HepG2 (cell line): ENCODE measurements around the gene TELO2. TPM values are rescaled to one million over a fixed set of nuclear protein-coding genes. Genes with fewer than 3 reads are reported as not detected.

ENCODE experiments used
- ATAC-seq: fragments of 200-7000 bp; cut with Tn5 transposase; 3 replicates; pipeline ENCODE4 v1.9.1; 2020; ENCODE audit warnings: mild to moderate bottlenecking, moderate library complexity
- BruUV-seq: library from RNA; stranded (reverse); fragments of 400-500 nt; replicated peaks from 2 replicates; lab custom pipeline; 2021; lab: Mats Ljungman, UMichigan
- CTCF ChIA-PET: fragments of 300-600 bp; formaldehyde crosslinking; extraction: SDS; loops from one replicate; lab custom pipeline; 2021; ENCODE audit warnings: low total read pairs, inconsistent platforms, low intra/inter-chr PET ratio; lab: Yijun Ruan, JAX
- POLR2A ChIA-PET: fragments of 350-600 bp; sonication (Branson Sonifier 250); formaldehyde crosslinking; loops from one replicate; lab custom pipeline; 2020; ENCODE audit warnings: antibody characterized with exemption, inconsistent platforms; lab: Yijun Ruan, JAX
- DNase-seq: peaks from one replicate; pipeline ENCODE4 v3.0.0-alpha.2; 2015; ENCODE audit warnings: low spot score
- FAIRE-seq: peaks from 3 replicates; lab custom pipeline; 2011; peaks lifted over from hg19 to GRCh38; lab: Jason Lieb, UNC
- H2AFZ ChIP-seq: one replicate; pipeline ENCODE4 v1.6.1; 2011; ENCODE audit warnings: low read length, inconsistent platforms
- H3K27ac ChIP-seq: fragments of 300-600 bp; 3 replicates; pipeline ENCODE4 v1.8.0; 2011; ENCODE audit warnings: mixed run types, mild to moderate bottlenecking, mixed read lengths, low read length, inconsistent platforms; ENCODE audit not compliant: insufficient read depth; ENCODE audit errors: extremely low read length
- H3K27me3 ChIP-seq, 2 experiments: fragments of 200-600 bp in 1 of 2; 2 replicates in 1 of 2; 3 replicates in 1 of 2; pipeline versions ENCODE4 v1.6.0 to v1.8.0; 2011; ENCODE audit warnings: low read length in 2 of 2, mild to moderate bottlenecking in 2 of 2, moderate library complexity in 2 of 2, inconsistent platforms in 1 of 2; ENCODE audit not compliant: insufficient read depth in 2 of 2, control insufficient read depth in 1 of 2
- H3K36me3 ChIP-seq, 2 experiments: fragments of 200-600 bp in 1 of 2; replicated peaks in 1 of 2; 2 replicates in 1 of 2; 3 replicates in 1 of 2; pipeline versions ENCODE4 v1.5.1 to v1.8.0; 2011; ENCODE audit warnings: low read length in 2 of 2, inconsistent platforms in 1 of 2; ENCODE audit not compliant: insufficient read depth in 2 of 2, control insufficient read depth in 1 of 2
- H3K4me1 ChIP-seq: 2 replicates; pipeline ENCODE4 v1.5.1; 2012; ENCODE audit warnings: low read length, inconsistent platforms; ENCODE audit not compliant: insufficient read depth
- H3K4me2 ChIP-seq: 2 replicates; pipeline ENCODE4 v1.6.0; 2011; ENCODE audit warnings: low read depth, low read length, inconsistent platforms
- H3K4me3 ChIP-seq, 3 experiments: fragments of 200-600 bp in 1 of 3; sonication (generic), shearing (Covaris generic) in 1 of 3; replicated peaks in 1 of 3; 2 replicates each; pipeline ENCODE4 v1.5.1; 2011 to 2016; ENCODE audit warnings: low read length in 3 of 3, inconsistent platforms in 2 of 3, low read depth in 2 of 3, mild to moderate bottlenecking in 2 of 3, control low read depth in 1 of 3, mixed read lengths in 1 of 3; ENCODE audit not compliant: insufficient read depth in 1 of 3
- H3K79me2 ChIP-seq: one replicate; pipeline ENCODE4 v1.6.1; 2011; ENCODE audit warnings: low read length, inconsistent platforms; ENCODE audit not compliant: insufficient read depth
- H3K9ac ChIP-seq: 2 replicates; pipeline ENCODE4 v1.6.0; 2011; ENCODE audit warnings: mild to moderate bottlenecking, low read depth, low read length, inconsistent platforms; ENCODE audit not compliant: insufficient read depth
- H3K9me3 ChIP-seq: 2 replicates; pipeline ENCODE4 v1.5.1; 2012; ENCODE audit warnings: mild to moderate bottlenecking, low read length
- H4K20me1 ChIP-seq: 2 replicates; pipeline ENCODE4 v1.6.0; 2011; ENCODE audit warnings: inconsistent platforms, mild to moderate bottlenecking, low read length, moderate library complexity; ENCODE audit not compliant: insufficient read depth
- CCAR2 ChIP-seq: fragments of 200-400 bp; formaldehyde crosslinking; optimal IDR thresholded peaks from 2 replicates; pipeline ENCODE3; 2018; ENCODE audit warnings: low read depth, mild to moderate bottlenecking, low read length, moderate library complexity
- CREB1 ChIP-seq, 2 experiments: fragments of 450-650 bp in 1 of 2; IDR thresholded peaks; 2 replicates each; pipeline ENCODE4 v1.6.1; 2016 to 2017; ENCODE audit warnings: control low read depth in 1 of 2, mild to moderate bottlenecking in 1 of 2, missing compliant biosample characterization in 1 of 2, missing genetic modification characterization in 1 of 2
- DNMT1 ChIP-seq: sonication (generic); formaldehyde crosslinking; IDR thresholded peaks from 2 replicates; pipeline ENCODE4 v1.5.1; 2020; ENCODE audit warnings: mild to moderate bottlenecking, missing genetic modification reagents
- DPF2 ChIP-seq: sonication (generic); formaldehyde crosslinking; IDR thresholded peaks from 2 replicates; pipeline ENCODE4 v1.4.0; 2020; ENCODE audit warnings: mild to moderate bottlenecking, low read depth, missing genetic modification reagents, borderline replicate concordance
- HOXA3 ChIP-seq: sonication (generic); formaldehyde crosslinking; IDR thresholded peaks from 2 replicates; pipeline ENCODE4 v1.5.0; 2020; ENCODE audit warnings: missing genetic modification reagents
- MTF1 ChIP-seq: sonication (generic); formaldehyde crosslinking; IDR thresholded peaks from 2 replicates; pipeline ENCODE4 v1.5.0; 2020; ENCODE audit warnings: missing genetic modification reagents
- MXD3 ChIP-seq: IDR thresholded peaks from 2 replicates; pipeline ENCODE4 v1.6.1; 2016; ENCODE audit warnings: mild to moderate bottlenecking, missing biosample characterization, missing genetic modification reagents
- NBN ChIP-seq: fragments of 450-650 bp; conservative IDR thresholded peaks from 2 replicates; pipeline ENCODE4 v1.6.1; 2017
- NPAS2 ChIP-seq: sonication (generic); formaldehyde crosslinking; IDR thresholded peaks from 2 replicates; pipeline ENCODE4 v1.8.0; 2022; ENCODE audit warnings: mild to moderate bottlenecking, missing genetic modification reagents, borderline replicate concordance
- PAX8 ChIP-seq: sonication (generic); formaldehyde crosslinking; IDR thresholded peaks from 2 replicates; pipeline ENCODE4 v1.8.0; 2022; ENCODE audit warnings: mild to moderate bottlenecking, missing genetic modification reagents, borderline replicate concordance
- SNAI1 ChIP-seq: sonication (generic); formaldehyde crosslinking; IDR thresholded peaks from 2 replicates; pipeline ENCODE4 v1.5.0; 2020; ENCODE audit warnings: mild to moderate bottlenecking, missing genetic modification reagents, borderline replicate concordance
- U2AF1 ChIP-seq: fragments of 200-400 bp; formaldehyde crosslinking; optimal IDR thresholded peaks from 2 replicates; pipeline ENCODE3; 2017; ENCODE audit warnings: mild to moderate bottlenecking, low read depth, low read length
- ZNF792 ChIP-seq: IDR thresholded peaks from 2 replicates; pipeline ENCODE4 v1.6.1; 2016
- WGBS: methylation state at CpG from one replicate; pipeline ENCODE4 v1.1.6; 2017; ENCODE audit warnings: low lambda C conversion rate; 5-methylcytosine and 5-hydroxymethylcytosine counted together
- in situ Hi-C: cut with HindIII; loops from 2 replicates; pipeline ENCODE4 v1.10.0; 2017; ENCODE audit warnings: low pct_unique_long_range_greater_than_20kb; ENCODE audit not compliant: extremely low pct_ligation_motif_present
- intact Hi-C: fragments of 100-400 bp; cut with micrococcal nuclease; formaldehyde crosslinking; loops from one replicate; pipeline ENCODE4 v1.10.0; 2022; ENCODE audit not compliant: unreplicated experiment
- polyA plus RNA-seq, 8 experiments: library from polyadenylated mRNA; depleted of rRNA in 3 of 8; stranded (reverse) in 7 of 8; unstranded in 1 of 8; fragments of >200 nt; fragmentation: Illumina TruSeq in 4 of 8; extraction: Trizol in 4 of 8; gene quantifications; 2 replicates each; pipeline versions ENCODE4 v1.2.1 to v1.2.3, GENCODE V29; 2011 to 2016; ENCODE audit warnings: low read depth in 4 of 8, missing spikeins in 1 of 8, mixed read lengths in 1 of 8; ENCODE audit not compliant: insufficient read depth in 1 of 8
- total RNA-seq, 5 experiments: library from RNA; depleted of rRNA; stranded (reverse); fragments of >200 nt; fragmentation: Illumina TruSeq; extraction: Trizol; gene quantifications; 2 replicates each; pipeline ENCODE4 v1.2.3, GENCODE V29; 2016; ENCODE audit warnings: low read depth in 1 of 5
- TF ChIP-seq, protein P1 (sequence below): sonication (generic); formaldehyde crosslinking; conservative IDR thresholded peaks from 2 replicates; pipeline ENCODE4 v1.4.0; 2020; ENCODE audit warnings: mild to moderate bottlenecking, missing genetic modification reagents, moderate library complexity
- TF ChIP-seq, protein P2 (sequence below): sonication (generic); formaldehyde crosslinking; IDR thresholded peaks from 2 replicates; pipeline ENCODE4 v1.4.0; 2020; ENCODE audit warnings: missing genetic modification reagents, mild to moderate bottlenecking, borderline replicate concordance
- TF ChIP-seq, protein P3 (sequence below): sonication (generic); formaldehyde crosslinking; IDR thresholded peaks from 2 replicates; pipeline ENCODE4 v1.5.0; 2020; ENCODE audit warnings: missing genetic modification reagents, mild to moderate bottlenecking, borderline replicate concordance

TELO2 gene
- total and polyA plus RNA-seq, 2 of the 13 experiments (the other 11 are each of a cell fraction or from before 2014, with no cell fraction given) = 10.1 to 17.9 TPM

- TF ChIP-seq DPF2 (CRISPR knock-in tag) (no peak), U2AF1 (no peak), NBN (no peak), CCAR2 (no peak), ZNF792 (CRISPR knock-in tag) (no peak), PAX8 (no peak)
- TF ChIP-seq, all 625 proteins: peak for 0
These were observed 27.1 kb upstream of the TELO2 start (continued) for GRCh38 chr16:1466054-1466453.

- intact Hi-C loops = no loop called here
- ChIA-PET POLR2A (no interaction called here), CTCF (no interaction called here)
- Histone ChIP-seq H3K36me3 (peaks cover 0 to 1% of the 10 kb centered on the region in 2 experiments; a peak in 1 of 5 replicates), H3K4me2 (no peak overlapping the region), H3K4me1 (peaks cover 20% of the 10 kb centered on the region; the same call in 1 of the 2 replicates), H3K9me3 (no peaks in the 10 kb centered on the region), H3K79me2 (peaks cover 28% of the 10 kb centered on the region), H2AFZ (no peak overlapping the region), H3K27me3 (no peaks in the 10 kb centered on the region), H3K4me3 (no peak overlapping the region), H3K9ac (no peak overlapping the region), H4K20me1 (no peaks in the 10 kb centered on the region), H3K27ac (no peak overlapping the region)
- in situ Hi-C loops = no loop called here
- FAIRE-seq = no peak
- DNase-seq = no peak
- no peak for ATAC-seq
- no TSS peak for BruUV-seq
- 94% methylated on average over 7 of the region's 14 CpGs for WGBS
- TF ChIP-seq, protein P1, sequence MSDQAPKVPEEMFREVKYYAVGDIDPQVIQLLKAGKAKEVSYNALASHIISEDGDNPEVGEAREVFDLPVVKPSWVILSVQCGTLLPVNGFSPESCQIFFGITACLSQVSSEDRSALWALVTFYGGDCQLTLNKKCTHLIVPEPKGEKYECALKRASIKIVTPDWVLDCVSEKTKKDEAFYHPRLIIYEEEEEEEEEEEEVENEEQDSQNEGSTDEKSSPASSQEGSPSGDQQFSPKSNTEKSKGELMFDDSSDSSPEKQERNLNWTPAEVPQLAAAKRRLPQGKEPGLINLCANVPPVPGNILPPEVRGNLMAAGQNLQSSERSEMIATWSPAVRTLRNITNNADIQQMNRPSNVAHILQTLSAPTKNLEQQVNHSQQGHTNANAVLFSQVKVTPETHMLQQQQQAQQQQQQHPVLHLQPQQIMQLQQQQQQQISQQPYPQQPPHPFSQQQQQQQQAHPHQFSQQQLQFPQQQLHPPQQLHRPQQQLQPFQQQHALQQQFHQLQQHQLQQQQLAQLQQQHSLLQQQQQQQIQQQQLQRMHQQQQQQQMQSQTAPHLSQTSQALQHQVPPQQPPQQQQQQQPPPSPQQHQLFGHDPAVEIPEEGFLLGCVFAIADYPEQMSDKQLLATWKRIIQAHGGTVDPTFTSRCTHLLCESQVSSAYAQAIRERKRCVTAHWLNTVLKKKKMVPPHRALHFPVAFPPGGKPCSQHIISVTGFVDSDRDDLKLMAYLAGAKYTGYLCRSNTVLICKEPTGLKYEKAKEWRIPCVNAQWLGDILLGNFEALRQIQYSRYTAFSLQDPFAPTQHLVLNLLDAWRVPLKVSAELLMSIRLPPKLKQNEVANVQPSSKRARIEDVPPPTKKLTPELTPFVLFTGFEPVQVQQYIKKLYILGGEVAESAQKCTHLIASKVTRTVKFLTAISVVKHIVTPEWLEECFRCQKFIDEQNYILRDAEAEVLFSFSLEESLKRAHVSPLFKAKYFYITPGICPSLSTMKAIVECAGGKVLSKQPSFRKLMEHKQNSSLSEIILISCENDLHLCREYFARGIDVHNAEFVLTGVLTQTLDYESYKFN (CRISPR knock-in tag) = no peak
- TF ChIP-seq CREB1 (IDR thresholded peaks at IDR 0.05) = no peak
- TF ChIP-seq CREB1 (CRISPR knock-in tag; IDR thresholded peaks at IDR 0.05) = no peak
- no peak for TF ChIP-seq SNAI1 (CRISPR knock-in tag)
- TF ChIP-seq, protein P2, sequence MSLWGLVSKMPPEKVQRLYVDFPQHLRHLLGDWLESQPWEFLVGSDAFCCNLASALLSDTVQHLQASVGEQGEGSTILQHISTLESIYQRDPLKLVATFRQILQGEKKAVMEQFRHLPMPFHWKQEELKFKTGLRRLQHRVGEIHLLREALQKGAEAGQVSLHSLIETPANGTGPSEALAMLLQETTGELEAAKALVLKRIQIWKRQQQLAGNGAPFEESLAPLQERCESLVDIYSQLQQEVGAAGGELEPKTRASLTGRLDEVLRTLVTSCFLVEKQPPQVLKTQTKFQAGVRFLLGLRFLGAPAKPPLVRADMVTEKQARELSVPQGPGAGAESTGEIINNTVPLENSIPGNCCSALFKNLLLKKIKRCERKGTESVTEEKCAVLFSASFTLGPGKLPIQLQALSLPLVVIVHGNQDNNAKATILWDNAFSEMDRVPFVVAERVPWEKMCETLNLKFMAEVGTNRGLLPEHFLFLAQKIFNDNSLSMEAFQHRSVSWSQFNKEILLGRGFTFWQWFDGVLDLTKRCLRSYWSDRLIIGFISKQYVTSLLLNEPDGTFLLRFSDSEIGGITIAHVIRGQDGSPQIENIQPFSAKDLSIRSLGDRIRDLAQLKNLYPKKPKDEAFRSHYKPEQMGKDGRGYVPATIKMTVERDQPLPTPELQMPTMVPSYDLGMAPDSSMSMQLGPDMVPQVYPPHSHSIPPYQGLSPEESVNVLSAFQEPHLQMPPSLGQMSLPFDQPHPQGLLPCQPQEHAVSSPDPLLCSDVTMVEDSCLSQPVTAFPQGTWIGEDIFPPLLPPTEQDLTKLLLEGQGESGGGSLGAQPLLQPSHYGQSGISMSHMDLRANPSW (CRISPR knock-in tag) = no peak
- TF ChIP-seq MXD3 (CRISPR knock-in tag) = no peak
- no peak for TF ChIP-seq MTF1 (CRISPR knock-in tag)
- TF ChIP-seq HOXA3 = no peak
- TF ChIP-seq, protein P3, sequence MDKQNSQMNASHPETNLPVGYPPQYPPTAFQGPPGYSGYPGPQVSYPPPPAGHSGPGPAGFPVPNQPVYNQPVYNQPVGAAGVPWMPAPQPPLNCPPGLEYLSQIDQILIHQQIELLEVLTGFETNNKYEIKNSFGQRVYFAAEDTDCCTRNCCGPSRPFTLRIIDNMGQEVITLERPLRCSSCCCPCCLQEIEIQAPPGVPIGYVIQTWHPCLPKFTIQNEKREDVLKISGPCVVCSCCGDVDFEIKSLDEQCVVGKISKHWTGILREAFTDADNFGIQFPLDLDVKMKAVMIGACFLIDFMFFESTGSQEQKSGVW (CRISPR knock-in tag) = no peak
- TF ChIP-seq NPAS2 (CRISPR knock-in tag) = no peak
- no peak for TF ChIP-seq DNMT1
These were observed 26.1 kb upstream of the TELO2 start for GRCh38 chr16:1466968-1467521.
